RPMI8226 (cell line): ENCODE data around the gene LRCH1.

Experiments used
- DNase-seq: peaks from one replicate; pipeline ENCODE4 v3.0.0-alpha.2; 2015

The LRCH1 gene

DNA sequence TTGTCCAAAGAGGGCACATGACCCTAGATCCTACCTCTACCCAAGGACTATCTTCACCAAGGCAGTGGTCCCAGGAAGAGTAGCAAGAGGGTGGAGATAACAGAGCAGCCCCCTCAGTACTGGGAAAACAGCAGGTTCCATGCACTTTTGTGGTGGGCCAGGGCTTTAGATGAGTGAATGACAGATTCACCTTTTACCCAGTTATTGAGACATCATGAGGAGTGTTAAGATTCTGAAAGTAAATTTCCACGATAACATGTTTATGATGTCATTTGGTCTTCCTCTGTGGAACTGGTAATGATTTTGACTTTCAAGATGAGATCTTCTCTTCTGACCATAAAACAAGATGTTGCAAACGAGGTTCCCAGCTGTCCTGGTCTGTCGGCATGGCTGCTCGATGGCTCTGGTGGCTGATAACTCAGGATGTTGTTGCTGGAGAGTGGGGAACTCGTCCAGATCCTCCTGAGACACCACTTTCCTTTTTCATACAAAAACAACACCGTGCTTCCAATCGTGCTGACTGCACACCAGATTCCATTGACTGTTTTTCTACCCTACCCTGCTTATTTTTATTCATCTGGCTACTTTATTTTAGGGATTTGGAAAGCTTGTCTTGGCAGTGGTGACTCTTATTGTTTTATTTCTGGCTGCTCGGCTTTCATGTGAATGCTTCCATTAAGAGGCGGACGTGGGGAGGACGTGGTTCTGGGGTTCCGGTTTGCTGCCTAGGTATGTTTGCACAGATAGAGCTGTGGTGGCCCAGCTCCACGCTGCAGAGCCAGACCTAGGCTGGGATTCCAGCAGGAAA lies 88.5 kb downstream of the LRCH1 start:
- no peak for DNase-seq

DNA sequence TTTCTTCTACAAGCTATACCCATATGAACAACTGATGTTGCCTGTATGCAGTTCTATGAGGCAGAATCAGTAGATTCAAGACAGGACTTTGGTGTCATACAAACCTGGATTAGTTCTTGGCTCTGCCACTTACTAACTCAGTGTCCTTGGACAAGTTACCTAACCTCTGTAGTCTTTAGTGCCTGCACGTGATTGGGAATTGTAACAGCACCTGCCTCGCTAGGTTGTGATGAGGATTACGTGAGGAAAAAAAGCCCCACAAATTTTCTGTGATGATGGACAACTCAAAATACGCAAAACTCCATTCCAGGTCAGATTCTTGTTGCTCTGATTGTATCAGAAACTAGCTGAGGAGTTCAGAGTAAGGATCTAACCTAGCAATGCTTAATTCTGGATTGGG lies 89.3 kb downstream of the LRCH1 start:
- DNase-seq: no peak

DNA sequence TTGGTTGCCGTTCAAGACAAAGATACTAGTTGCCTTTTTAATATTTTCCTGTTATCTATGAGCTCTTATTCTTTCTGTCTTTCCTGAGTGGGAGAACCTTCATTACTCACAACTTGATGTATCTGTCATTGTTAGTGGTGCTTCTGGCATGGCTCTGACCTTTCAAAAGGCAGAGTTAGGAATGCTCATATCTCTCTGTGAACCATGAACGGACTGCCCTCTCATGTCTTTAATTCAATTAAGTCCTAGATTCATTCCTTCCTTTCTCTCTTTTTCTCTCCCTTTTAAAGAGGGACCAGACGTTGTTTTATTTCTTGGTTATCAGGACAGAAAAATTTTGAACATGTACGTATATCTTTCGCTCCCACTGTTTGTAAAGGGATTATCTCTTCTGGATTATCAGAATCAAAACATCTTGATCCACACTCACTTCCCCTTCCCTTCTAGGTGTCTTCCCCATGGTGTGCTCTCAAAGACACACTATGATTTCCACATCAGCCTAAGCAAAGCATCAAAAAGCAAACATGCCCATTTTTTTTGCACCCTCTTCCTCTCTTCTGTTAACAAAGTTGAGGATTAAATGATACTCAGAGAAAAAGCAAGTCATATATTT lies 90.3 kb downstream of the LRCH1 start:
- no peak for DNase-seq

DNA sequence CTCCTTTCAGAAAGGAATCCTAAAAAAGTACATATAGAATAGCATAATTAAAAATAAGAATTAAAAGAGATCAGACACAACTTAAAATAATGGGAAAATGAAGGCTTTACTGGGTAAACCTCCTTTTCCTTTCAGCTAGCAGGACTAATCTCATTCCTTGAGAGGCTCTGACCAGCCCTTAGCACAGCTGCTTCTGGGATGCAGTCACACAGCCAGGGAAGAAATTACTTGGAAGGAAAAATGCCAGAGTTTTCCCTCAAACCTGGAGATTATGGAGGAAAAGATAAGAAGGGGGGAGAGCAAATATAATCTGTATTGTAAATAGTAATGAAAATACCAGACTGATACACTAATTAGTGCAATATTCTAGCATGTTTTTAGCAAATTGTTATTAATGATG lies 91.8 kb downstream of the LRCH1 start:
- DNase-seq: no peak

DNA sequence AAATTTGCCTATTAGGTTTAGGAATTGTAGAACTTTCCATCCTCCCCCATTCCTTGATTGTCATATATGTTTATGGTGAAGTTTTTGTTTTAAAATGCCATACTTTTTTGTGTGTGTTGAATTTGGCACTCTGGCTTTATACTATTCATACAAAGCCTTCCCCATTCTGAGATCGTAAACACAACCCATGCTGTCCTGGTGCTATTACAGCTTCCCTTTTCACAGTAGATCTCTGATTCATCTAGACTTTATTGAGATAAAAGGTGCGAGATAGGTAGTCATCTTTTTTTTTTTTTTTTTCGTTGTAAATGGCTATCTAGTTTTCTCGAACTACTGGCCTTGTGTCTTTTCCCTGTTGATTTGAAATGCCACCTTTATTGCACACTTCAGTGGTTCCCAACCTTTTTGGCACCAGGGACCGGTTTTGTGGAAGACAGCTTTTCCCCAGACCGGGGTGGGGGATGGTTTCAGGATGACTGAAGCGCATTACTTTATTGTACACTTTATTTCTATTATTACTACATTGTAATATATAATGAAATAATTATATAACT lies 94.6 kb downstream of the LRCH1 start:
- no peak for DNase-seq

DNA sequence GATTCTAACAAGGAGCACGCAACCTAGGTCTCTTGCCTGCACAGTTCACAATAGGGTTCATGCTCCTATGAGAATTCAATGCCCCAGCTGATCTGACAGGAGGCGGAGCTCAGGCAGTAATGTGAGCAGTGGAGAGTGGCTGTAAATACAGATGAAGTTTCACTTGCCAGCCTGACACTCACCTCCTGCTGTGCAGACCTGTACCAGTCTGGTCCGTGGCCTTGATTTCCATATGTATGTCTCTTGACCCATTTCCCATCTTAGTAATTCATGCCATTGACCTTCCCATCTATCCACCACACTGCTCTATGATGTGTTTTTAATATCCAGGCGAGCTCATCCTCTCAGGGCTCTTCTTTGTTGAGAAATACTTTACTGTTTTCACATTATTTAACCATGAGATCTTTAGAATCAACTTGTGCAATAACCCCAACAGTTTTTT lies 95.2 kb downstream of the LRCH1 start:
- DNase-seq: peak; percentile 4

DNA sequence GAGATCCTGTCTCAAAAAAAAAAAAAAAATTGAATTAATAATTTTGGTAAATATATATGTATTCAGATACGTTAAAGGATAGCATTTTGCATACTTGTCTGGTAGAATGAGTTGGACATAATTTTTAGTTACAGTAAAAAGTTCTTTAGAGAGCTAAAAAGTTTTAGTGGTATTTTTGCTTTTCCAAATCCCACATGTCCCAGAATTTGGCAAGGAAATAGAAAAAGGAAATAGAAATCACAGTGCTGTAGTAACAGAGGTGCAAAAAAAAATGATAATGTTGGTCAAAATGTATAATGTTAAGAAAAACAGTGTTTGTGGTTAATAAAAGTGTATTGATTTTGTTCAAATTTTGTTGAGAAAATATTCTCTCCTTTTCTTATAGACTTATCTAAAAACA lies 96.8 kb downstream of the LRCH1 start:
- no peak for DNase-seq

DNA sequence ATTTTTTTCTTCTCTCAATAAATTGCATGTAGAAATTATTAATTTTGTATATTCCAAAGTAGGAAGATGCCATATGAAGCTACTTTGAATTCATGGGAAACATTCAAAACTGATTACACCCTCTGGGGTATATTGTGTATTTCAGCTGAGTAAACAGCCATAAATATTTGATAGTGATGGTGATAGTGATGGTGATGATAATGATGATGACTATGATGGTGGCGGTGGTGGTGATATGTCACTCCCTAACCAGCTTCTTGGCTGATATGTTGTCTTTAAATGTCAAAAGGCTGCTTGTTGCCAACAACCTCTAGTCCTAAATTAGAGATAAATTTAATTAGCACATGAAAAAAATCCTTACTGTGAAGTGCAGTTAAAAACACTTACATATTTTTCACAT lies 102.0 kb downstream of the LRCH1 start:
- no peak for DNase-seq

DNA sequence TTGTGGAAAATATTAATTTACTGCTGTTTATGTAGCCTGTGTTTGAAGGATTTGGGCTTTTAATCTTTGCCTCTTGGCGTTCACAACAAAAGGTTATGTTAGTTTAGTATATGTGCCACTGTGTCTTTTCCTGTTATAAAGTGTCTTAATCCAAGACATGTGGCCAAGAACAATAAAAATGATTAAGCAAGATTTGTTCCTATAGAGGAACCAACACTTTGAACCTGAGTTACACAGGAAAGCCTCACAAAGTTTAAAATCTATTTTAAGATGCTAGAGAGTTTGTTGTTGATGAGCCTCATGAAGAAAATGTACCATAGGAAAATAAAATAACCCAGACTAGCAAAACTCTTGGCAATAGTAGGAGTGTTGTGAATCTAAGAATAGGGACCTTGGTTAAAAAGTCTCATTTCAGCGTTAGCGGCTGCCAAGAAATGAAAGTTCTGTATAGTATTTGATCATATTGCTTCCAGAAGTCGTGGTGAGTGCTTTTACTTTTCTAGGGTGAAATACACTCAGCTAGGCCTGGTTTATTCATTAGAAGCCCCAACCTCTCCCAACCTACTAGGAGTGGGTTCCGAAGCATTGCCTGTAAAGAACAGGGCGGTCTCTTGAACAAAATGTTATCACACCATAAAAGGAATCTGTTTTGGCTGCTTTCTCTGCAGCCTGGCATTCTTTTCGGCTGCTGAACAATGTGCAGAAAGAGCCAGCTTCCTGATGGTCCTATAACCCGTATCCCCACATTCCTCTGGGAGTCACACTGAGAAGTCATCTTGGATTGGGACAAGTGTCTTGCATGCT lies 102.6 kb downstream of the LRCH1 start:
- DNase-seq: no peak

DNA sequence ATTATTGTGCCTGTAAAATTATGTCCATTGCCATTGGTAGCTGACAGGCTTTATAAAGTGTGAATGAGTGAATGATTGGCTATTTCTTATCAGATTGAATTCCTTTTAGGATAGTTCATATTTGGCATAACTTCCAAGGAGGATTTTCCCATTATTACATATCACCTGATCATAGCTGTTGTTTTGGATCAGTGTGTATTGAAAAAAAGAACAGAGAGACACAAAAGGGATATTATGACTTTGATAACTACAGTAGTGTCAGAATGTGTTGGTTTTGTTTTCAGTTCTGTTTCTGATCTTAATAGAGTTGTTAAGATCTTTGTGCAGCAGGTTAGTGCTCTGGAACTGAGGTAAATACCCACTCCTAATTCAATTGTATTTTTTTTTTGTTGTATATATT lies 103.8 kb downstream of the LRCH1 start:
- no peak for DNase-seq

DNA sequence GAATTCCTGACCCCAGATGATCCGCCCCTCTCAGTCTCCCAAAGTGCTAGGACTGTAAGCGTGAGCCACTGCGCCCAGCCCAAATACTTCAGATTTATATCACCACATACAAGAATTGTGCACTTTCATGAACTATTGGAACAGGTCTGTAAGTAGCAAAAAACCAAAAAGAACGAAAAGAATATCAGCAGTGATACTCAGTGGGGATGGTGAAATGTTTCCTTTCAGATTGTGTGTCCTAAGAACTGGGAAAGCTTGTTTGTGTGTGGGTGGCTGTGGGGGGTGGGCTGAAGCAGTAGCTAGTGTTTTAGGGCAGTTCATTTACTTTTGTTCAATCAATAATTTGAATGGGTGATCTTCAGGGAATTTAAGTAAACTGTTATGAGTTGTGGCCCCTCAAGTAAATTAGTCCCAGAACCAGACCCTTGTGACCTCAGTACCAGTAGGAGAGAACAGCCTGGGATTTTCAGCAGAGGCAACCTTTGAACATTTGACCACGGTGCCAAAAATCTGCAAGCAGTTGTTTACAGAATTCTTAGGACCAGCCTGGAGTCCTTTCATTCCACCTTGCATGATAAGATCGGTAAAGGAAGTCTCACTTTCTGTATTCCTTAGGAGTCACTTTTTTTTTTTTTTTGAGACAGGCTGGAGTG lies 106.6 kb downstream of the LRCH1 start:
- DNase-seq: no peak

DNA sequence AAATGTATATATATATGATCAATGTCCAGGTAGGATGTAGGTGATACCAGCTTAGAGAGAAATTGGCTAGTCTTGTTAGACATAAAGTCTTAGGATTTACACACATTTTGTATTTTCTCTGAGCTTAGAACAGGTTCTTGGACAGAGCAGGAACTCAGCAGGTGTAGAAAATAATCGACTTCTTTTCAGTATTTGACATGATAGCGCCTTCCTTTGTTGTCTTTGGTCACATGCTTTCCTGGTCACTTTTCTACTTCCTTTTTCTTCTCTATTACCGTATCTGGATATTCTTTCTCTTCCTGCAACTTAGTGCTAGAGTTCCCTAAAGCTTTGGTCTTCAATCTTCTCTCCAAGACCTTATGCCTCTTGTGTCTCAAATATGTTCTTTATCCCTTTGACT lies 107.4 kb downstream of the LRCH1 start:
- DNase-seq: no peak

DNA sequence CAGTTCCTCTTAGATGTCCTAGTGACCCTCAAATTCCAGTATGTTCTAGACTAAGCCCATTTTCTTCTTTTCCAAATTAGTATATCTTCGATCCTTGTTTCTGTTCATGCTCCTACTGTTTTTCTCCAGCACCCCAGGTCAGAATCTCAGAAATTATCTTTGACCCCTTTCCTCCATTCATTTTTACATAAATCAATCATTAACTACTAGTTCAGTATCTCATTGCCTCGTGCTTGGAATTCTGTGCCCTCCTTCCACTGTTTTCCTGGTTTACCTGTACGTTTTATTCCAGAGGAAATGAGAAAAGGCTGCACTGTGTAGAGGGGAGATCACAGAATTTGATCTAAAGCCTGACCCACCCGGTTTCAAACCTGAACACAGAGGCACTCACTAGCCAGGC lies 107.9 kb downstream of the LRCH1 start:
- no peak for DNase-seq

DNA sequence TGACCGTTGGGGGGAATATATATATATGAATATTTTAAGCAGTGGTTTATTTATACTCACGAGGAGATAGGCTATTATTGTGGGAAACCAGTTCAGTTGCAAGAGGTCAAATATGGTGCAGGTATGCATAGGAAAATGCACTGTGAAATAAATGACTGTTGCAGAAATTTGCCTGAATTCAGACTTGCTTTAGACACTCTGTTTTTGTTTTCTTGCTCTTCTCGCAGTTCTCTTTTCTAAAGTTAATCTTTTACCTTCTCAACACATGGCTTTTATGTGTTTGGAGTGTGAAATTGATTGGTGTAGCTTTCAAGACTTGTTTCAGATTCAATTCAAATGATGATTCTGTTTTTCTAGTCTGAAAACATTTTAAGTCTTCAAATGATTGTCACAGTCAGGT lies 109.7 kb downstream of the LRCH1 start:
- no peak for DNase-seq

DNA sequence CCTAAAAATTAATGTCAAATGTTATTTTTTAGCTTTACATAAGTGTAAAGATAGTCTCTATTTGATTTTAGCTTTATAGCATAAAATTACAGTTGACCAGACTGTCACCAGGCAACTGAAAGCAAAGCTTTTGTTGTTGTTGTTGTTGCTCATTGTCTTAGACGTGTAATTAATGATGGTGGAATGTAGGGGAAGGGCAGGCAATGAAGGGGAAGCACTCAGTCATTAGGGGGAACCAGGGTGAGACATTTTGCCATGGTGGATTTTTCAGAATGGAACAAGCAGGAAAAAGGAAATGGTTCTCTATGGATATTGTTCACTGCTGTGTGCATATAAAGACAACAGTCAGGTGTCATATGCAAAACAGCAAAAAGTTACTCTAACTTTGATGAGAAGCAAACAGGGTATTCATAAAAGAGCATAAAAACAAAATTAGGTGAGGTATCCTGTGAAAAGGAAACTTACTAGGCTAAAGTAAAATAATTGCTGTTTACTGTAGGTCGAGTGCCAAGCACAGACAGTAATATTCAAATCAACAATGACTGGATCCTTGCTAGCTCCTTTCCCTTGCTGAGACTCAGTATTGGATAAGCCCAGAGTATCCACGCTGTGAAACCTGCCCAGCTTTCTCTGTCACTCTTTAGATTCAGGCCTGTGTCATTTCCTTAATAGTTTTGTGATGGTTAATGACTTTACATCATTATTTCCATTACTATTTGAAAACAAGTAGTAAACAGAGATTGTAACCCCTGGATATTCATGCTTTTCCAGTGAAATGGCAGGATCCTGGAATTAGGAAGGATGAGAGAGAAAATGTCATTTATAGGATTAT lies 110.5 kb downstream of the LRCH1 start:
- no peak for DNase-seq

DNA sequence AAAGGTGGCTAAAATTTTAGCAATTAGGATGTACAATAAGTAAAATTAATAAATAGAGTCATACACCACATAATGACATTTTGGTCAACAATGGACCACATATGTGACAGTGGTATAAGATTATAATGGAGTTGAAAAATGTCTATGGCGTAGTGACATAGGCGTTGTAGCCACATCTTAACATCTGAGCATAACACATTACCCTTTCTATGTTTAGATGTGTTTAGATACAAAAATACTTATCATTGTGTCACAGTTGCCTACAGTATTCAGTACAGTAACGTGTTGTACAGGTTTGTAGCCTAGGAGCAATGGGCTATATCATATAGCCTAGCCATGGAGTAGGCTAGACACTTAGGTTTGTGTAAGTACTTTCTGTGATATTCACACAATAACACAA lies 111.2 kb downstream of the LRCH1 start:
- no peak for DNase-seq

DNA sequence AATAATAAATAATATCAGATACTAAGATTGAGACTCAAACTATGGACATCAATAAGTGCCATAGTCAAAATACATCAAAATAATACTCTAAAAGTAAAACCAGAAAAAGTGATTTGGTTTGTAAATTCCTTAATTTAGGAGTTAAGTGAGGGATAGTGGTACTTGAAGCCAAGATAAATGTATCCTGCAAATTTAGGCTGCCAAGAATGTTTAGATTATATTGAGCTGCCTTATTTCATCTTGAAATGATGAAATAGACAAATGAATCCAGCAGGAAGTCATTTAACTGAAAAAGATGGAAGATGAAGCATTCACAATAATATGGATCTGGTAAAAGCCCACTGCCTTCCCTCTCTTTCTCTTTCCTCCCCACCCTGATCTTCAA lies 112.3 kb downstream of the LRCH1 start:
- DNase-seq: no peak

DNA sequence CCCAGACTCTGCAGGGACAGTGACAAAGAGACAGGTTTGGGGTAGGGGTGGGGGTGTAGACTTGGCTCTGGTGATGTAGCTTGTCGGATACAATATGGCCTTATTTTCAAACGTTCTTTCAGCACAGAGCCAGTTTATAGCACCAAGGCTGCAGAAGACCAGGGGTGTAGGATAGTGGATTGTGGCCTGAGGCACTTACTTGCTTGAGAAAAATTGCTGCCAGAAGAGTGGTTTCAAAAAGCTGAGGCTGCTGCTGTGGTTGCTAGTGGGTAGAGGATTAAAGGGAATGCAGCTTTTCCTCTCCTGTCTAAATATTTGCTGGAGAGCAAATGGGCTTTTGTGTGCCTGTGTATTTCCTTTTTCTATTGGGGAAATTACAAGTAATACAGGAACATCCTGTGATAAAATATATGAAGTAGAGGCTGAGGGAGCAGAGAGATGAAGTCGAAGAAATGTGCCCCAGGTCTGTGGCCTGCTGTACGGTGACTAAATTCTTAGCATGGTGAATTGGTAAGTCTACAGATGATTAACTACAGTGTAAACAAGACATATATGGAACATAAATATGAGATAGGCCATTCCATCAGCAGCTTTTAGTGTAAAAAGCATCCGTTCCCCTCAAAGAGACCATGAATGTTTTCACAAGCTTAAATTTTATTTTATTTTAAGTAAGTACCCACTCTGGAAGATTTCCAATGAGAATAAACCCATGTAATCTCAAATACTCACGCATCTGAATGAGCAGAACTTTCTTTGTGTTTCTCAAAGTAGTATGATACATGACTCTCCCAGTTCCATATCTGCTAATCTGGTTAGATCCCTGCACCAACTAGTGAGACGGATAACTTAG lies 112.9 kb downstream of the LRCH1 start:
- no peak for DNase-seq

DNA sequence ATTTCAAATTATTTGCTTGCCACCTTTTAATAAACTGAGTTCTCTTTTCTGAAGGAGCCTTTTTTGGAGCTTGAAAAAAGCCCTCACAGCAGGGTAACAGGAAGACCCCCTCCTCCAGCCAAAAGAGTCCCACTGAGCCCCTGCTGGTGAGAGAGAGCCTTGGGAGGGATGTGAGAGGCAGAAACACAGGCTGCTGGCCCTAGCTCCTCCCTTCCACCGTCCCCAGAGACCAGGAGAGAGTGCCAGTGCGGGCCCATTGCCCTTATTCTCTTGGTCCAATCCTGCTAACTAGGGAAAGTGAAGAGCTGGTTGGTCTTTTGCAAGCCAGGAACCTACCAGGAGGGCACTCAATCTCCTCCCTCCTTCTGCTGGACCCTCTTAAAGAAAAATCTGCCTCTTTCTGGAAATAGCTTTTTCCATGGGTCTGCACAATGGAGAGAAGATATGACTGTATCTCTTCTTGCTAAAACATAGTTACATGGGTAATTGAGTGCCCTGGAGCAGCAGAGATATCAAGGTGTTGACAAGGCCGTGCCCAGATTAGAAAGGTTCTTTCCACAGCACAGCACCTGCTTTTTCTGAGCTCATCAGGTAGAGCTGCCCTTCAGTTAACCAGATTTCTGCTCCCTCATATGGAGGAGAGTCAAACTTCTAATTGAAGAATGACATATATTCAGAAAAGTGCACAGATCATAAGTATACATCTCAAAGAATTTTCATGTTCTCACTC lies 113.9 kb downstream of the LRCH1 start:
- peak; percentile 52 for DNase-seq

DNA sequence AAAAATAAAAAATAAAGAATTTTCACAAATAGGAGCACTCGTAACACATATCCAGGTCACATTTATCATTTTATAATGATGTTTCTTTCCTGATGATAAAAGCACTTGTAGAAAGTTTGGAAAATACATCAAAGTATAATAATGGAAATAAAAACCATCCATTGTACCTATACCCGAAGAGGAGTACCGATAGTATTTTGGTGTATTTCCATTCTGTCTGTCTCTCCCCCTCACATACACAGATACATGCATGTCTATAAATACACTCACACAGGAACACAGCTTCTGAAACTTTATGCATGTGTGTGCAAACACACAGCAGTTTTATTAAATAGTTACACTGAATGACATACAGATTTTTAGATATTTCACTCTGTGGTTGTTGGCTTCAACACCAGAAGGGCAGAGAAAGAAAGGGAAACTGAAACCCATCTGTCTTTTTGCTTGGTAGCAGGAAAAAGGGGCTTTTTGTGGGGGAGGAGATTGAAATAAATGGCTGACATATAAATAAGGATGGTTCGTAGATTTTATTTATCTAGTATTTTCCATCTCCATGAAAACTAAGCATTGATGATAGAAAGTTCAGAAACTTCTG lies 114.8 kb downstream of the LRCH1 start:
- peak; percentile 60 for DNase-seq
